Thyroid gland (tissue), 4 donors: ENCODE data around the gene PLXNA3. TPM values are rescaled to one million over a fixed set of nuclear protein-coding genes. Genes with fewer than 3 reads are reported as not detected.

ENCODE experiments used
- DNase-seq, 2 donors: peaks; one replicate each; pipeline ENCODE4 v3.0.0-alpha.2; 2019
- H3K27ac ChIP-seq, 3 donors: fragments of 200-600 bp; sonication (generic); 1 replicate in 2 of 3; 2 replicates in 1 of 3; pipeline ENCODE4 v1.5.1; 2016 to 2019; ENCODE audit warnings: mild to moderate bottlenecking in 1 of 3, moderate library complexity in 1 of 3
- H3K27me3 ChIP-seq: fragments of 200-600 bp; sonication (generic); one replicate; pipeline ENCODE4 v1.5.1; 2019
- H3K36me3 ChIP-seq, 2 donors: fragments of 200-600 bp; sonication (generic); one replicate each; pipeline ENCODE4 v1.5.1; 2016 to 2019
- H3K4me1 ChIP-seq, 2 donors: fragments of 200-600 bp; sonication (generic); one replicate each; pipeline ENCODE4 v1.5.1; 2017 to 2019
- H3K4me3 ChIP-seq, 3 donors: fragments of 200-600 bp; sonication (generic); replicated peaks in 1 of 3; 1 replicate in 2 of 3; 2 replicates in 1 of 3; pipeline ENCODE4 v1.5.1; 2016; ENCODE audit warnings: mild to moderate bottlenecking in 1 of 3
- H3K9me3 ChIP-seq: fragments of 200-600 bp; sonication (generic); one replicate; pipeline ENCODE4 v1.5.1; 2017
- CTCF ChIP-seq, 6 experiments: fragments of 200-600 bp in 3 of 6; fragments of 450-650 bp in 3 of 6; sonication (generic) in 3 of 6; IDR thresholded peaks; one replicate each; pipeline ENCODE4 v1.5.1; 2016 to 2019; ENCODE audit warnings: antibody characterized with exemption in 6 of 6, mild to moderate bottlenecking in 2 of 6, inconsistent platforms in 1 of 6, moderate library complexity in 1 of 6
- POLR2A ChIP-seq, 2 donors: fragments of 450-650 bp; IDR thresholded peaks; one replicate each; pipeline ENCODE4 v1.6.1; 2017; ENCODE audit warnings: antibody characterized with exemption in 2 of 2, mild to moderate bottlenecking in 2 of 2, moderate library complexity in 1 of 2
- WGBS, 2 donors: methylation state at CpG; one replicate each; pipeline ENCODE4 v1.1.5; 2017; 5-methylcytosine and 5-hydroxymethylcytosine counted together
- intact Hi-C: fragments of 100-400 bp; cut with DNase I; formaldehyde crosslinking; loops from one replicate; pipeline ENCODE4 v1.15.1; 2023
- total RNA-seq, 4 donors: library from RNA; depleted of rRNA; stranded (reverse); fragments of >200 nt; gene quantifications; one replicate each; pipeline ENCODE4 v1.2.3, GENCODE V29; 2016

PLXNA3 gene
- total RNA-seq, 4 donors from 2014 or later = 3.9 to 20.7 (median 14.1) TPM

GRCh38 chrX:154420402-154420756 lies 37.7 kb upstream of the PLXNA3 start:
- Histone ChIP-seq H3K4me3 (no peak overlapping the region), H3K9me3 (no peaks in the 10 kb centered on the region), H3K27me3 (no peaks in the 10 kb centered on the region), H3K4me1 (peaks cover 0 to 16% of the 10 kb centered on the region in 2 donors), H3K27ac (peak overlapping the region; percentile 33 to 47 (median 42)), H3K36me3 (no peaks in the 10 kb centered on the region)
- no peak for DNase-seq
- WGBS, 2 donors = no CpG with 5 or more reads among the region's 10 CpGs
- TF ChIP-seq POLR2A (IDR thresholded peaks at IDR 0.05) (no peak), CTCF (IDR thresholded peaks at IDR 0.05) (no peak)
- intact Hi-C loops = no loop called here

GRCh38 chrX:154426916-154427770 lies 30.9 kb upstream of the PLXNA3 start:
- no peak for DNase-seq
- H3K27me3 ChIP-seq = no peaks in the 10 kb centered on the region
- WGBS, 2 donors = 87 to 91% methylated on average over 10 to 13 of the region's 13 CpGs
- H3K4me3 ChIP-seq = no peak overlapping the region
- H3K9me3 ChIP-seq = no peaks in the 10 kb centered on the region
- peaks cover 3% of the 10 kb centered on the region in 2 donors for H3K4me1 ChIP-seq
- no peak overlapping the region for H3K27ac ChIP-seq
- no peaks in the 10 kb centered on the region for H3K36me3 ChIP-seq
- intact Hi-C loops = no loop called here
- TF ChIP-seq POLR2A (IDR thresholded peaks at IDR 0.05) (no peak), CTCF (IDR thresholded peaks at IDR 0.05) (no peak)

- intact Hi-C loops = no loop called here
- Histone ChIP-seq H3K9me3 (no peaks in the 10 kb centered on the region), H3K4me1 (peaks cover 3% of the 10 kb centered on the region in 2 donors), H3K4me3 (peak within 1 kb of the TSS in 2 of 3 donors; percentile 33 to 52), H3K36me3 (peaks cover 0 to 2% of the 10 kb centered on the region in 2 donors), H3K27me3 (no peaks in the 10 kb centered on the region), H3K27ac (peak within 1 kb of the TSS; percentile 55 to 74 (median 63))
- no peak for TF ChIP-seq CTCF (IDR thresholded peaks at IDR 0.05)
- peak in 1 of 2 donors; percentile 82 for TF ChIP-seq POLR2A (IDR thresholded peaks at IDR 0.05)
- 22 to 26% methylated on average over 30 to 31 of the region's 87 CpGs for WGBS, 2 donors
- DNase-seq = peak; percentile 92 to 93
Observed at GRCh38 chrX:154428176-154429171, 29.6 kb upstream of the PLXNA3 start, which contains the start of gene ATP6AP1. Gene ATP6AP1 (plus strand): TSS chrX:154428677. CDS start chrX:154428693, 16 bp downstream.

- WGBS, 2 donors = 93% methylated on average over 2 of the region's 2 CpGs; no CpG with 5 or more reads in 1 of the 2 donors
- peak overlapping the region in 1 of 3 donors; percentile 52 for H3K4me3 ChIP-seq
- no peaks in the 10 kb centered on the region for H3K27me3 ChIP-seq
- DNase-seq = no peak
- no peaks in the 10 kb centered on the region for H3K9me3 ChIP-seq
- H3K36me3 ChIP-seq = peaks cover 3 to 7% of the 10 kb centered on the region in 2 donors
- no peak overlapping the region for H3K27ac ChIP-seq
- H3K4me1 ChIP-seq = peaks cover 3% of the 10 kb centered on the region in 2 donors
- intact Hi-C loops = no loop called here
- TF ChIP-seq POLR2A (IDR thresholded peaks at IDR 0.05) (no peak), CTCF (IDR thresholded peaks at IDR 0.05) (no peak)
Observed at GRCh38 chrX:154429711-154430110, 28.4 kb upstream of the PLXNA3 start.
